Measurements from ENCODE around the gene DDX1.

DNA sequence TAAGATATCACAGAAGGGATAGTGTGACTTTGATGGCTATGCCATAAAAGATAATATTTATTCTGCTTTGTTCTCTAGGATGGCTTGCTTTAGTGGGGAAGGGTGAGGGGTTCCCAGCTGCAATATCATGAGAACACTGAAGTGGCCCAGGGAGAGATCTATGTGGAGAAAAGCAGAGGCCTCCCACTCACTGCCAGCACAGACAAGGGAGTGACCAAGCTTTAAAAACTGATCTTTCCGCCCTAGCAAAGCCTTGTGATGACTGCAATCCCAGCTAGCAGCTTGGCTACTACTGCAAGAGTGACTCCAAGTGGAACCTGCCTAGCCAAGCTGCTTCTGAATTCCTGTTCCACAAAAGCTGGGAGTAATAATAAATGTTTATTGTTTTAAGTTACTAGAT lies 7.8 kb upstream of the DDX1 start:
- TF ChIP-seq, protein P1, sequence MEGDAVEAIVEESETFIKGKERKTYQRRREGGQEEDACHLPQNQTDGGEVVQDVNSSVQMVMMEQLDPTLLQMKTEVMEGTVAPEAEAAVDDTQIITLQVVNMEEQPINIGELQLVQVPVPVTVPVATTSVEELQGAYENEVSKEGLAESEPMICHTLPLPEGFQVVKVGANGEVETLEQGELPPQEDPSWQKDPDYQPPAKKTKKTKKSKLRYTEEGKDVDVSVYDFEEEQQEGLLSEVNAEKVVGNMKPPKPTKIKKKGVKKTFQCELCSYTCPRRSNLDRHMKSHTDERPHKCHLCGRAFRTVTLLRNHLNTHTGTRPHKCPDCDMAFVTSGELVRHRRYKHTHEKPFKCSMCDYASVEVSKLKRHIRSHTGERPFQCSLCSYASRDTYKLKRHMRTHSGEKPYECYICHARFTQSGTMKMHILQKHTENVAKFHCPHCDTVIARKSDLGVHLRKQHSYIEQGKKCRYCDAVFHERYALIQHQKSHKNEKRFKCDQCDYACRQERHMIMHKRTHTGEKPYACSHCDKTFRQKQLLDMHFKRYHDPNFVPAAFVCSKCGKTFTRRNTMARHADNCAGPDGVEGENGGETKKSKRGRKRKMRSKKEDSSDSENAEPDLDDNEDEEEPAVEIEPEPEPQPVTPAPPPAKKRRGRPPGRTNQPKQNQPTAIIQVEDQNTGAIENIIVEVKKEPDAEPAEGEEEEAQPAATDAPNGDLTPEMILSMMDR (IDR thresholded peaks at IDR 0.05): no peak
- no peak for TF ChIP-seq POLR2A (IDR thresholded peaks at IDR 0.05)

Data from breast epithelium (tissue), 3 donors.